Ovary (tissue), 3 donors: ENCODE data around the gene C9orf50.

Experiments used
- EP300 ChIP-seq: sonication (generic); formaldehyde crosslinking; IDR thresholded peaks from one replicate; pipeline ENCODE4 v1.6.1; 2017; ENCODE audit warnings: antibody characterized with exemption
- POLR2A ChIP-seq: fragments of 450-650 bp; IDR thresholded peaks from one replicate; pipeline ENCODE4 v1.6.1; 2017; ENCODE audit warnings: antibody characterized with exemption, mild to moderate bottlenecking, moderate library complexity
- TF ChIP-seq, protein P1 (sequence below), 3 donors: fragments of 450-650 bp in 2 of 3; fragments of 200-600 bp in 1 of 3; IDR thresholded peaks; one replicate each; pipeline versions ENCODE4 v1.5.1 to v1.8.0; 2016 to 2022; ENCODE audit warnings: antibody characterized with exemption in 3 of 3, mild to moderate bottlenecking in 1 of 3
- donor health status: DM: no; HTN: no; CAD: no.

- no peak for TF ChIP-seq EP300
- TF ChIP-seq, protein P1, sequence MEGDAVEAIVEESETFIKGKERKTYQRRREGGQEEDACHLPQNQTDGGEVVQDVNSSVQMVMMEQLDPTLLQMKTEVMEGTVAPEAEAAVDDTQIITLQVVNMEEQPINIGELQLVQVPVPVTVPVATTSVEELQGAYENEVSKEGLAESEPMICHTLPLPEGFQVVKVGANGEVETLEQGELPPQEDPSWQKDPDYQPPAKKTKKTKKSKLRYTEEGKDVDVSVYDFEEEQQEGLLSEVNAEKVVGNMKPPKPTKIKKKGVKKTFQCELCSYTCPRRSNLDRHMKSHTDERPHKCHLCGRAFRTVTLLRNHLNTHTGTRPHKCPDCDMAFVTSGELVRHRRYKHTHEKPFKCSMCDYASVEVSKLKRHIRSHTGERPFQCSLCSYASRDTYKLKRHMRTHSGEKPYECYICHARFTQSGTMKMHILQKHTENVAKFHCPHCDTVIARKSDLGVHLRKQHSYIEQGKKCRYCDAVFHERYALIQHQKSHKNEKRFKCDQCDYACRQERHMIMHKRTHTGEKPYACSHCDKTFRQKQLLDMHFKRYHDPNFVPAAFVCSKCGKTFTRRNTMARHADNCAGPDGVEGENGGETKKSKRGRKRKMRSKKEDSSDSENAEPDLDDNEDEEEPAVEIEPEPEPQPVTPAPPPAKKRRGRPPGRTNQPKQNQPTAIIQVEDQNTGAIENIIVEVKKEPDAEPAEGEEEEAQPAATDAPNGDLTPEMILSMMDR (IDR thresholded peaks at IDR 0.05): no peak
- TF ChIP-seq POLR2A: no peak
Measured at GRCh38 chr9:129654554-129655040, 33.7 kb upstream of the C9orf50 start.
